HG02884 (cell line): ENCODE measurements around the gene DUSP28.
"Not testable (repeated sequence)": the region's sequence is repeated elsewhere in the genome, so short reads cannot be mapped to it uniquely, and the experiment has no call there.

Experiments used
- ATAC-seq: cut with Tn5 transposase; IDR thresholded peaks from one replicate; pipeline ENCODE4 v1.9.1; 2021; ENCODE audit warnings: mild to moderate bottlenecking, moderate library complexity; ENCODE audit not compliant: unreplicated experiment

The DUSP28 gene

GRCh38 chr2:240526521-240526920, 33.6 kb upstream of the DUSP28 start:
- ATAC-seq: no peak

GRCh38 chr2:240527153-240527750, 32.9 kb upstream of the DUSP28 start:
- ATAC-seq: no peak

GRCh38 chr2:240528406-240529040, 31.6 kb upstream of the DUSP28 start:
- no peak for ATAC-seq

GRCh38 chr2:240529344-240529999, 30.7 kb upstream of the DUSP28 start:
- no peak for ATAC-seq

- no peak for ATAC-seq
Measured at GRCh38 chr2:240530181-240530580, 30.0 kb upstream of the DUSP28 start.

- ATAC-seq: no peak
Measured at GRCh38 chr2:240531038-240531437, 29.1 kb upstream of the DUSP28 start.

GRCh38 chr2:240532031-240532775, 28.0 kb upstream of the DUSP28 start:
- no peak for ATAC-seq

- ATAC-seq: no peak
Measured at GRCh38 chr2:240538031-240538780, 22.0 kb upstream of the DUSP28 start.

- ATAC-seq: not testable (repeated sequence)
Measured at GRCh38 chr2:240539101-240539500, 21.1 kb upstream of the DUSP28 start.

GRCh38 chr2:240539906-240540305, 20.3 kb upstream of the DUSP28 start:
- ATAC-seq: no peak

- ATAC-seq: no peak
Measured at GRCh38 chr2:240551288-240551687, 8.9 kb upstream of the DUSP28 start.

GRCh38 chr2:240551811-240552210, 8.3 kb upstream of the DUSP28 start:
- no peak for ATAC-seq

- no peak for ATAC-seq
Measured at GRCh38 chr2:240553956-240554480, 6.1 kb upstream of the DUSP28 start.

- ATAC-seq: no peak
Measured at GRCh38 chr2:240554767-240555493, 5.2 kb upstream of the DUSP28 start.

GRCh38 chr2:240555541-240556250, 4.5 kb upstream of the DUSP28 start:
- no peak for ATAC-seq

GRCh38 chr2:240556553-240557100, 3.5 kb upstream of the DUSP28 start:
- no peak for ATAC-seq

GRCh38 chr2:240557101-240557751, 2.9 kb upstream of the DUSP28 start:
- no peak for ATAC-seq

- ATAC-seq: no peak
Measured at GRCh38 chr2:240557808-240558207, 2.3 kb upstream of the DUSP28 start, which contains the start of gene ANKMY1. Gene ANKMY1 (minus strand): TSS chr2:240557988. CDS start chr2:240557335, 653 bp downstream.
